Left renal pelvis (tissue), 4 donors: ENCODE results near the gene RAB40B. TPM values are rescaled to one million over a fixed set of nuclear protein-coding genes. Genes with fewer than 3 reads are reported as not detected.

Experiments
- DNase-seq, 4 donors: peaks; one replicate each; pipeline ENCODE4 v3.0.0-alpha.2; 2013; ENCODE audit warnings: low read depth in 4 of 4, low spot score in 3 of 4
- polyA plus RNA-seq, 4 donors: library from polyadenylated mRNA; unstranded; fragments of 120-200 nt; gene quantifications; one replicate each; pipeline ENCODE4 v1.2.1, GENCODE V29; 2013; ENCODE audit not compliant: insufficient read length in 4 of 4

The RAB40B gene
- polyA plus RNA-seq, 4 donors: 16.9 to 24.1 (median 18.1) TPM

DNA sequence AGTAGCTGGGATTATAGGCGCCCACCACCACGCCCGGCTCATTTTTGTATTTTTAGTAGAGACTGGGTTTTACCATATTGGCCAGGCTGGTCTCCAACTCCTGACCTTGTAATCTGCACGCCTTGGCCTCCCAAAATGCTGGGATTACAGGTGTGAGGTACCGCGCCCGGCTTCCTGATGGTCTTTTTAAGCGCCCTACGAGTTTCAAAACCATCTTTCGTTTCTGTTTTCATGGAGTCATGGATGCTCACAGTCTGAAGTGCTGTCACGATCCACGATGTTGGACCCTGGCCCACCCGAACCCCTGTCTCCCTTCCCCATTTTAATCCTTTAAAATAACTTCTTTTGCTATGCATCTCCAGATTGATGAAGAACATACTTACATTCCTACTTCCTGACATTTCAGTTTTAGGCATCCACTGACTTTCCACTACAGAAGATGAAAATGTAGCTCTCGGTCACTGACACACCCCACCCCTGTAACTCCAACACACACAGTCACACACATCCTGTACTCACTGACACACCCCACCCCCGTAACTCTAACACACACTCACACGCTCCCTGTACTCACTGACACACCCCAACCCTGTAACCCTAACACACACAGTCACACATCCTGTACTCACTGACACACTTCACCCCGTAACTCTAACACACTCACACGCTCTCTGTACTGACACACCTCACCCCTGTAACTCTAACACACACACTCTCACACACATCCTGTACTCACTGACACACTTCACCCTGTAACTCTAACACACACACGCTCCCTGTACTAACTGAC lies 27.6 kb downstream of the RAB40B start:
- DNase-seq: no peak

DNA sequence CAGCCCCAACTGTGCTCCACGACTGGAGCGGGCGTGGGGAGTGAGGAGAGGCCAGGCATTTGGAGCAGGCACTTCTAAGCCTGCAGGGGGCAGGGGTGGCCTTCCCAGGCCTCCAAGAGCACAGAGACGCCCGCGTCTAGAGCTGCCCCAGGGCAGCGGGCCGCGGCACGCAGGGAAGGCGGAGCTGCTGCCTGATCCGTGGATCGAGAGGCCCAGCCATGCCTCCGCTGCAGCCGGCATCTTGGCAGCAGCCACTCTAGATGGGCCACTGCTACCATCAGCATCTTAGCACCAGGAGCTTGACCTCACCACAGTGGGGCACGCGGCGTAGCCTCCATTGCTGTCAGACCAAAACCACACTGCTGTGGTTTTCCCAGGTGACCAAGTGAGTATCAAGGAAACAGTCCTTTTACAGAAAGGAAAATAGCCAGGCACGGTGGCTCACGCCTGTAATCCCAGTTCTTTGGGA lies 29.8 kb downstream of the RAB40B start:
- no peak for DNase-seq

DNA sequence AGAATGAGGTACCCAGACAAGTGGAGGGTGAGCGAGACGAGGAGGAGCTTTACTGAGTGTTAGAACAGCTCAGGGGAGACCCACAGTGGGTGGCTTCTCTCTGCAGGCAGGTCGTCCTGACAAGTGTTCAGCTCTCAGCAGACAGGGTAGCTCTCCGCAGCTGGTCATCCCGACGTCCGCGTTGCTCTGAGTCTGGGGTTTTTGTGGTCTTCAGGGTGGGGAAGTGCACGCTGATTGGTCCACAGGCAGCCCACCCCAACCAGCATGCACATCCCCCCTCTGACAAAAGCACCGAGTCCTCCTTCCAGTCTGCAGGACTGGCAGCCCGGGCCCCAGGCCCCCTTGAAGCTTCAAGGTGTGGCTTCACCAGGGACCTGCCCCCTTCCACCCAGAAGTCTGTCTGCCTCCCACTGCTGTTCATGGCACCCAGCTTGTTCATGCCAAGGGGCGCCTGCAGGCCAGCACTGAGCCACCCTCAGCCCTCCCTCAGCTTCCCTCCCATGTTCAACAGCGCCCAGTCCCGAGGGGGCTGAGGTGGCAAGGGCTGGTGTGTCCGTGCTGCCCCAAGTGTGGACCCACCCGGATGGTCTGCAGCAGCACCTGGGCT lies 30.4 kb downstream of the RAB40B start:
- DNase-seq: no peak

GRCh38 chr17:82667668-82668000 lies 30.9 kb downstream of the RAB40B start:
- DNase-seq: no peak

DNA sequence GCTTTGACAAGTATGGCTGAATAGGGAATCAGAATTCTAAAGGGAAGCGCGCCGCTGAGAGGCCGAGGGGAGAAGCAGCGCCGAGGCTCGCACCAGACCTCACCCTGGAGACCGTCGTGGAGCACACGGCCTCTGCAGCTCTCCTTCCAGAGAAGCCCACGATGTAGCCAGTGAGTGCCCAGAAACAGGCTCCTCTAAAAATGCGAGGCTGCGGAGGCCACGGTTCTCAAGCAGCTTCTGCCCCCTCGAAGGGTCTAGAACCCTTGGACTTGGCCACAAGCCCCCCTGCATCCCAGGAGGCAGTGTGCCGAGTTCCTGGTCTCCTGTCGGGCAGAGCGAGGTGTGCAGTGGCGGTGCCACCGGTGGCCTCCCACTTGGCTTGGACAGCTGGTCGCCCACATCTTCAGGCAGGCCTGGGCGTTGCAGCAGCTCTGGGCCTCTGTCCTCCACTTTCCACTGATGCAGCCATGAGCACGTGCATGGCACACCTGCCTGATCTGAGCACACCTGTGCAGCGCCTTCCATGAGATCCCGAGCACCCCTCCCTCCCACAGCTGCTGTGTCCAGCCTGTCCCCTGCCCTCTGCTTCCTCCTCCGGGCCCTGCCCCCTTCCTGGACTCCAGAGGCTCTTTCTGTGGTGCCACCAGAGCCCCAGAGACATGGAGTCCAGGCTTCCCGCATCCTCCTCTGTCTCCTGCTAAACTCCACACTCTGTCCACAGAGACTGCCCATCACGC lies 31.4 kb downstream of the RAB40B start:
- no peak for DNase-seq

DNA sequence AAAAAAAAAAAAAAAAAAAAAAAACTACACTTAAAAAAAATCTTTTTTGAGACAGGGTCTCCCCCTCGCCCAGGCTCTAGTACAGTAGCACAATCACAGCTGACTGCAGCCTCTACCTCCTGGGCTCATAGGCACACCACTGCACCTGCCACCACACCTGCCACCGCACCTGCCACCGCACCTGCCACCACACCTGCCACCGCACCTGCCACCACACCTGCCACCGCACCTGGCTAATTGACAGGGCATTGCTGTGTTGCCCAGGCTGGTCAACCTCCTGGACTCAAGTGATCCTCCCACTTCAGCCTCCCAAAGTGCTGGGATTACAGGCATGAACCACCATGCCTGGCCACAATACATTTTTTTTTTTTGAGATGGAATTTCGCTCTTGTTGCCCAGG lies 32.6 kb downstream of the RAB40B start:
- DNase-seq: no peak

DNA sequence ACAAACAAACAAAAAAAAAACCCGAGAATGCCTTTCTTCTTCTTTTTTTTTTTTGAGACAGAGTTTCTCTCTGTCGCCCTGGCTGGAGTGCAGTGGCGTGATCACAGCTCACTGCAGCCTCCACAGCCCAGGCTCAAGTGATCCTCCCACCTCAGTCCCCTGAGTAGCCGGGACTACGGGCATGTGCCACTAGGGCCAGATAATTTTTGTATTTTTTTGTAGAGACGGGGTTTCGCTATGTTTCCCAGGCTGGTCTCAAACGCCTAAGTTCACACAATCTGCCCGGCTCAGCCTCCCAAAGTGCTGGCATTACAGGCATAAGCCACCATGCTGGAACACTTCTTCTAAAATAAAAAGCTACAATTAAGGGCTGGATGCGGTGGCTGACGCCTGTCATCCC lies 33.3 kb downstream of the RAB40B start:
- DNase-seq: no peak

DNA sequence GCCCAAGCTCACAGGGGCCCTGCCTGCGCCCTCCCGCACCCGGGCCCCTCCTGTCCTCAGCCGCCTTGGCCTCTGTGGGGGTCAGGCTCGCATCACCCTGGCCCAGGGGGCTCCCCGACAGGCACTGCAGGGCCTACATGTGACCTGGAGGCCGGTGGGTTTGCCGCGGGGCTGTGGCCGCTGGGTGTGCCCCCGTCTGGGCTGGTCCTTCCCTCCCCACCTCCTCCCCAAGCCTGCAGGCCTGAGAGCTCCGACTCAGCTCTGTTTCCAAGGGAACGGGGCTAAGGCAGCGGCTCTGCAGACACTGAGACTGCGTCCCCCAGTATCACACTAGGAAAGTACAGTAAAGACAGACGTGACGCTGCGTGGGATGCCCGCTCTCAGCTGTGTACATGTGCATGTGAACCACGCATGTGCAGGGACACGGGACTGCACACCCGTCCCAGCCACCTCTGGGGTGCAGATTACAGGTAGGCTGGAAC lies 33.8 kb downstream of the RAB40B start:
- no peak for DNase-seq

GRCh38 chr17:82664276-82664575 lies 34.3 kb downstream of the RAB40B start:
- DNase-seq: no peak

GRCh38 chr17:82663381-82664275 lies 34.9 kb downstream of the RAB40B start:
- no peak for DNase-seq

- no peak for DNase-seq
Measured at GRCh38 chr17:82662711-82663261, 35.7 kb downstream of the RAB40B start.

DNA sequence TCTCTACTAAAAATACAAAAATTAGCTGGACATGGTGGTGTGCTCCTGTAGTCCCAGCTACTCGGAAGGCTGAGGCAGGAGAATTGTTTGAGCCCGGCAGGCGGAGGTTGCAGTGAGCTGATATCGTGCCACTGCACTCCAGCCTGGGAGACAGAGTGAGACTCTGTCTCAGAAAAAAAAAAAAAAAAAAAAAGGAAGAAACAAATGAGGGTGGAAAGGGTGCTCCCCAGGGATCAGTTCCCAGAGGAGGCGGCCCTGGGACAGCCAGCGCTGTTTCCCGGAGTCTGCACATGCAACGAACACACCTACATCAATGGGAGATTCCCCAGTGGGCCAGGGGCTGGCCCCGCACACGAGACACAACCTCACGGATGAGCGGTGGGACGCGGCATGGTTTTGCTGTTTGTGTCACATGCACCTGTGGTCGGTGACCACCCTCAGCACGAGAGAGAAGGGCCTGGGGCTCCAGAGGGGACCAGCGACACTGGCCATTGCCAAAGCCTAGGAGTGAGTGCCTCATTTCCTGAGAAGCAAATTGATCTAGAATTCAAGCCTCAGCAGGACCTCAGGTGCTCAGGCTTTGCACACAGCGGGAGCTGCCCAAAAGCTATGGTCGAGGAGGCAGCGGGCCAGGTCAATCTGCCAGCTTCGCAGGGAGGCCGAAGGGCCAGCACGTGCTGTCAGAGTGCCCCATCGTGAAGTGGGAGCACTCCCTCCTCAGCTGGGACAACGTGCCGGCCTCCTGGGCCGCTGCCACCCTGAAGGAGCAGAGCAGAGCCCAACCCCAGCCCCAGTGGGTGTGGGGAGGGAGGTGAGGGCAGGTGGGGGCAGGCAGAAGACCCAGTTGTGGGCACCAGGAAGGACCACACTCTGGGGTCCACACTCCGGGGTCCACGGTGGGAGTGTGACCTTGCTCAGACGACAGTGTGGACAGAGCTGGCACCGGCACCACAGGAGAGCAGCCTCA lies 36.5 kb downstream of the RAB40B start:
- no peak for DNase-seq

- no peak for DNase-seq
Measured at GRCh38 chr17:82659886-82660285, 38.6 kb downstream of the RAB40B start.

DNA sequence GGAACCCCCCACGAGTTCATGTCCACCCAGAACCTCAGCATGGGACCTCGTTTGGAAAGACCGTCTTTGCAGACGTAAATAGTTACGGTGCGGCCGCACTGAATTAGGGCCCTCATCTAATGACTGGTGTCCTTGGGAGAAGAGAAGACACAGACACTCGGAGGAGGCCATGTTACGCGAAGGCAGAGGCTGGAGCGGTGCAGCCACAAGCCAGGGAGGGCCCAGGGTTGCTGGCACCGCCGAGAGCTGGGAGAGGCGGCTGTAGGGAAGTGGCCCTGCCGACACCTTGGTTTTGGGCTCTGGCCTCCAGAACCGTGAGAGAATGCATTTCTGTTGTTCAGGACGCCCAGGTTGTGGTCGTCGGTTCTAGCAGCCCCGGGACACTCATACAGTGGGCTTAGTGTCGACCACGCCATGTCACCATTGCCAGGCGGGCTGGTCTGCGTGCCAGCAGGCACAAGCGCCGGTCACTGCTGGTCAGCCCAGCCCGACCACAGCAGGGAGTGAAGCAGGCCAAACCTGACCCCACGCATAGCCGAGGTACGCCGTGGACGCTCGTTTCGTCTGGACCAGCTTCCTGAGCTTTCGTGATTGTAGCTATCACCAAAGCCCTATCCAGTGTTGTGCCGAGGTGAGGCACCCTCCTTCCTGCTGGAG lies 39.6 kb downstream of the RAB40B start:
- no peak for DNase-seq

DNA sequence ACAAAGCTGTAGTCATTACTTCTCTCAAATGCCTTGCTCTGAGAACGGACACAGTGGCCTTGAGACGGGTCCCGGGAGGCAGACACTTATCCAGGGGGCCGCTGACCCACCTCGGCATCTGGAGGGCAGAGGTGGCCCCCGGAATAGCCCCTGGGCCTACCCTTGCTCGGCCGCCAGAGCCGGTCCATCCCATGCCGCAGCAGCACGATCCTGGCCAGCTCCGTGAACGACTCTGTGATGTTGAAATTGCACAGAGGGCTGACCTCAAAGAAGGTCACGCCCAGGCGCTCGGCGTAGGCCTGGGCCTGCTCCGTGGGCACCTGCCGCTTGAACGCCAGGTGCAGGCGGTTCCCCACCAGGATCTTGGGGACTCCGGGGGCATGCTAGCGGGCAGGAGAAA lies 40.2 kb downstream of the RAB40B start:
- DNase-seq: no peak

DNA sequence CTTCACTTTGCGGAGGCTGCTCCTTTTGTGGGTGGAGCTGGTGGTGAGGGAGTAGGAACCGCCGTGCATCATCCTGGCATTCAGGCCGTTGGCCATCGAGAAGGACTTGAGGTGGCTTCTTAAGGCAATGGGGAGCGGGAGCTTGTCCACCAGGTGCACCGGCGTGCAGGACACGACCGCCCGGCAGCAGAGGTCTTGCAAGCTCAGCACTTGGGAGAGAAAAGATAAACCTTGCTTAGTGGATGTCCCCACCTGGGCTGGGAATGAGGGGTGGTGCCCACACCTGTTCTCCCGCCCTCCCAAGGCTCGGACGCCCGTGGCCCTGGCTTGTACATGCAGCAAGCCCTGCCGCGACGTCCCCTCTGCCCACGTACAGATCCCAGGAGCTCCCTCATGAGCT lies 40.6 kb downstream of the RAB40B start:
- no peak for DNase-seq

- DNase-seq: no peak
Measured at GRCh38 chr17:82656266-82656665, 42.2 kb downstream of the RAB40B start.

- no peak for DNase-seq
Measured at GRCh38 chr17:82655523-82655922, 43.0 kb downstream of the RAB40B start.

- DNase-seq: no peak
Measured at GRCh38 chr17:82655038-82655479, 43.4 kb downstream of the RAB40B start.
